DND-41 (cell line): Measurements from ENCODE around the gene CYFIP2.

Experiments
- ATAC-seq: fragments of 200-7000 bp; cut with Tn5 transposase; 3 replicates; pipeline ENCODE4 v1.9.1; 2021; ENCODE audit warnings: low read depth; ENCODE audit not compliant: insufficient read depth
- DNase-seq: peaks from one replicate; pipeline ENCODE4 v3.0.0-alpha.2; 2020
- H2AFZ ChIP-seq: 2 replicates; pipeline ENCODE4 v1.6.0; 2012; ENCODE audit warnings: low read depth, low read length
- H3K27ac ChIP-seq: 2 replicates; pipeline ENCODE4 v1.5.1; 2012; ENCODE audit warnings: low read length, inconsistent platforms
- H3K27me3 ChIP-seq: fragments of 200-600 bp; sonication (generic); 2 replicates; pipeline ENCODE4 v1.6.0; 2012; ENCODE audit warnings: low read length, mild to moderate bottlenecking, inconsistent platforms; ENCODE audit not compliant: insufficient read depth, poor library complexity
- H3K36me3 ChIP-seq: 2 replicates; pipeline ENCODE4 v1.5.1; 2012; ENCODE audit warnings: low read length, inconsistent platforms; ENCODE audit not compliant: insufficient read depth
- H3K4me1 ChIP-seq: 2 replicates; pipeline ENCODE4 v1.5.1; 2012; ENCODE audit warnings: mild to moderate bottlenecking, low read length; ENCODE audit not compliant: insufficient read depth
- H3K4me2 ChIP-seq: 2 replicates; pipeline ENCODE4 v1.6.0; 2012; ENCODE audit warnings: mild to moderate bottlenecking, moderate library complexity, low read length, inconsistent platforms; ENCODE audit not compliant: insufficient read depth
- H3K4me3 ChIP-seq, 2 experiments: fragments of 200-600 bp in 1 of 2; shearing (Covaris generic) in 1 of 2; 2 replicates each; pipeline ENCODE4 v1.5.1; 2012 to 2016; ENCODE audit warnings: inconsistent platforms in 2 of 2, low read length in 2 of 2, mild to moderate bottlenecking in 2 of 2, low read depth in 1 of 2, moderate library complexity in 1 of 2
- H3K79me2 ChIP-seq: 2 replicates; pipeline ENCODE4 v1.6.0; 2012; ENCODE audit warnings: low read length, inconsistent platforms; ENCODE audit not compliant: insufficient read depth
- H3K9ac ChIP-seq: 2 replicates; pipeline ENCODE4 v1.6.0; 2012; ENCODE audit warnings: low read depth, mild to moderate bottlenecking, inconsistent platforms, low read length, moderate library complexity
- H3K9me3 ChIP-seq: 2 replicates; pipeline ENCODE4 v1.5.1; 2012; ENCODE audit warnings: low read length, moderate library complexity, mild to moderate bottlenecking, inconsistent platforms; ENCODE audit not compliant: insufficient read depth, severe bottlenecking
- H4K20me1 ChIP-seq: 2 replicates; pipeline ENCODE4 v1.6.0; 2012; ENCODE audit warnings: low read length; ENCODE audit not compliant: insufficient read depth
- CTCF ChIP-seq: IDR thresholded peaks from 2 replicates; pipeline ENCODE4 v1.5.1; 2012; ENCODE audit warnings: borderline replicate concordance, low read length, moderate library complexity, mild to moderate bottlenecking; ENCODE audit not compliant: poor library complexity, severe bottlenecking; ENCODE audit errors: extremely low read depth
- EZH2 ChIP-seq: IDR thresholded peaks from 3 replicates; pipeline ENCODE4 v1.6.1; 2012; ENCODE audit warnings: borderline replicate concordance, low read depth, mild to moderate bottlenecking, moderate library complexity, low read length, inconsistent platforms; ENCODE audit not compliant: severe bottlenecking

The CYFIP2 gene

DNA sequence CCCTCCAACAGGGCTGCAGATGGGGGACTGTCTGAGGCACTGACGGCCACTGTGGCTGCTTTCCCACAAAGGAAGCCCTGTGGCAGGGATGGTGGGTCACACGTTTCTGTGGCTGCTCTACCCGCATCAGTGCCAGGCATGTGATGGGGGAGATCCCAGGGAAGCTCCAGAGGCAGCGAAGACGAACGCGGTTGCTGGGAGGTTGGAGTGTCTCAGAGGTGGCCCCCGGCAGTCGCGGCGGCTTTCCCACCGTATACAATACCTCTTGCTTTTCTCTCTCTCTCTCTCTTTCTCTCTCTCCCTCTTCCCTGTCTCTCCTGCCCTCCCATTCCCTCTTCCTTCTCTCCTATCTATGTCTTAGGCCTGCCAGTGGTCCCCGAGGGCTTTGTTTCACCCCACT, 56.7 kb downstream of the CYFIP2 start:
- no peaks in the 10 kb centered on the region for H3K4me1 ChIP-seq
- no peak overlapping the region for H2AFZ ChIP-seq
- H3K9ac ChIP-seq: no peak overlapping the region
- no peaks in the 10 kb centered on the region for H3K9me3 ChIP-seq
- H3K4me3 ChIP-seq: no peak overlapping the region
- no peaks in the 10 kb centered on the region for H3K27me3 ChIP-seq
- H4K20me1 ChIP-seq: no peaks in the 10 kb centered on the region; the same call in 1 of the 2 replicates
- H3K79me2 ChIP-seq: no peaks in the 10 kb centered on the region
- peaks cover 96% of the 10 kb centered on the region for H3K36me3 ChIP-seq
- H3K4me2 ChIP-seq: no peak overlapping the region
- DNase-seq: no peak
- no peak overlapping the region for H3K27ac ChIP-seq
- TF ChIP-seq CTCF: no peak
- no peak for TF ChIP-seq EZH2
- no peak for ATAC-seq

- Histone ChIP-seq H4K20me1 (peaks cover 3% of the 10 kb centered on the region; the same call in 1 of the 2 replicates), H3K27ac (no peak overlapping the region), H3K4me1 (no peaks in the 10 kb centered on the region), H3K27me3 (no peaks in the 10 kb centered on the region), H3K36me3 (peaks cover 96% of the 10 kb centered on the region), H3K4me2 (no peak overlapping the region), H3K79me2 (no peaks in the 10 kb centered on the region), H2AFZ (no peak overlapping the region), H3K9ac (no peak overlapping the region), H3K9me3 (no peaks in the 10 kb centered on the region), H3K4me3 (no peak overlapping the region)
- TF ChIP-seq CTCF (peak; percentile 71), EZH2 (no peak)
- ATAC-seq (peak; percentile 36; the same call in 1 of the 3 replicates), DNase-seq (peak; percentile 26)
Observed at GRCh38 chr5:157323107-157323706, 57.3 kb downstream of the CYFIP2 start.

DNA sequence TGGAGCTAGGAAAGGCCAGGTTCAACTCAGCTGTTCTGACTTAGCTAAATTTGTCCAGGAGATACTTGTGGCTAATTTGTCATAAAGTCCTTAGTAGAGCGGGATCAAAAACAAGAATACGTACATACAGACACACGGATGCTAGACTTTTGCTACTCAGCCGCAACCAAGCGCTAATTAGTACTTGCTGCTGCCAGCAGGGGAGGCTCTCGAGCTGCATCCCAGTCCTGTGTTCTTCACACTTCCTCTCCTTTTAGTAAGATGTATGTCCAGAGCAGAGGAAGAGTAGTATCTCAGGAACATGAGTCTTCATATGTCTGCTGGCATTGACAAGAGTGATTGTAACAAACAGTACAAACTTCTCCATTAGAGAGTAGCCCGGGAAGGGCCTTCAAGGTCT, 58.3 kb downstream of the CYFIP2 start:
- DNase-seq (peak; percentile 30), ATAC-seq (no peak)
- H4K20me1 ChIP-seq: peaks cover 4% of the 10 kb centered on the region; the same call in 1 of the 2 replicates
- TF ChIP-seq EZH2 (no peak), CTCF (peak; percentile 64)
- no peaks in the 10 kb centered on the region for H3K4me1 ChIP-seq
- H3K9me3 ChIP-seq: no peaks in the 10 kb centered on the region
- no peaks in the 10 kb centered on the region for H3K79me2 ChIP-seq
- no peak overlapping the region for H3K4me3 ChIP-seq
- no peak overlapping the region for H3K4me2 ChIP-seq
- no peaks in the 10 kb centered on the region for H3K27me3 ChIP-seq
- peaks cover 95% of the 10 kb centered on the region for H3K36me3 ChIP-seq
- no peak overlapping the region for H2AFZ ChIP-seq
- no peak overlapping the region for H3K27ac ChIP-seq
- H3K9ac ChIP-seq: no peak overlapping the region
